ENCODE measurements around the gene FMN2. TPM values are rescaled to one million over a fixed set of nuclear protein-coding genes. Genes with fewer than 3 reads are reported as not detected.

The FMN2 gene
- total RNA-seq, 2 donors from 2014 or later, result 26.9 to 27.2 TPM

DNA sequence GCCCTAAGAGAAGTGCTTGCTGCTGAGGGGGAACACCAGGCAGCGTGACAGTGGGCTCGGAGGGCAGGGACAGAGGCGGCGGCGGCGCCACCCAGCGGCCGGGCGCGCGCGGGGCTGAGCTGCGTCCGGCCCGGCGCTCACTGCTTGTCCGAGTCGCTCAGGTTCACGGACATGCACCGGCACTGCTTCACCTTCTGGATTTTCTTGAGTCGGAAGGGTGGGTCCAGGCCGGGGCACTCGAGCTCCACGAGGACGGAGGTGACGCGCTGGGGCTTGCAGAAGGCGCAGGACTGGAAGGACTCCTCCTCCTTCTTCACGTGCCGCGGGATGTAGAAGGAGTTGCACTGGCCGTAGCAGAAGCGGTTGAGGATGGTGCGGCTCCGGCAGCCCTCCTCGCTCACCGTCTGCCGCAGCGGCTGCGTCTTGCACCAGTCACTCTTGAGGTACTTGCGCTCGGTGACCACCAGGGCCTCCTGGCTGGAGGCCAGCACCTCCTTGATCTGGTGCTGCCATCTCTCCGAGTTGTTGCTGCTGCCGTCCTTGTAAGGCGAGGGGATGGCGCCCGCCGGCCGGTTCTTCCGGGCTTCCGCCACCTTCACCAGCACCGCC is 401.3 kb downstream of the FMN2 start:
- TF ChIP-seq, protein P1, sequence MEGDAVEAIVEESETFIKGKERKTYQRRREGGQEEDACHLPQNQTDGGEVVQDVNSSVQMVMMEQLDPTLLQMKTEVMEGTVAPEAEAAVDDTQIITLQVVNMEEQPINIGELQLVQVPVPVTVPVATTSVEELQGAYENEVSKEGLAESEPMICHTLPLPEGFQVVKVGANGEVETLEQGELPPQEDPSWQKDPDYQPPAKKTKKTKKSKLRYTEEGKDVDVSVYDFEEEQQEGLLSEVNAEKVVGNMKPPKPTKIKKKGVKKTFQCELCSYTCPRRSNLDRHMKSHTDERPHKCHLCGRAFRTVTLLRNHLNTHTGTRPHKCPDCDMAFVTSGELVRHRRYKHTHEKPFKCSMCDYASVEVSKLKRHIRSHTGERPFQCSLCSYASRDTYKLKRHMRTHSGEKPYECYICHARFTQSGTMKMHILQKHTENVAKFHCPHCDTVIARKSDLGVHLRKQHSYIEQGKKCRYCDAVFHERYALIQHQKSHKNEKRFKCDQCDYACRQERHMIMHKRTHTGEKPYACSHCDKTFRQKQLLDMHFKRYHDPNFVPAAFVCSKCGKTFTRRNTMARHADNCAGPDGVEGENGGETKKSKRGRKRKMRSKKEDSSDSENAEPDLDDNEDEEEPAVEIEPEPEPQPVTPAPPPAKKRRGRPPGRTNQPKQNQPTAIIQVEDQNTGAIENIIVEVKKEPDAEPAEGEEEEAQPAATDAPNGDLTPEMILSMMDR (conservative IDR thresholded peaks at IDR 0.05), result peak; percentile 81
- Mint-ChIP-seq H3K27ac (peak overlapping the region; percentile 78), H3K27me3 (ENCODE audit: insufficient read depth) (no peaks in the 10 kb centered on the region), H3K36me3 (ENCODE audit: low read depth) (peaks cover 16% of the 10 kb centered on the region), H3K4me1 (peaks cover 9% of the 10 kb centered on the region), H3K9me3 (no peaks in the 10 kb centered on the region), H3K4me3 (peak overlapping the region; percentile 62)
- DNase-seq, result peak; percentile 93
- no peaks in the 10 kb centered on the region for H3K9me3 ChIP-seq (ENCODE audit: control insufficient read depth, low read length)
- WGBS, 2 experiments (ENCODE audit: insufficient coverage in 1 of 2, insufficient read length in 1 of 2), result 94 to 99% methylated on average over 18 to 52 of the region's 52 CpGs
- peaks cover 37% of the 10 kb centered on the region for H3K36me3 ChIP-seq (ENCODE audit: control insufficient read depth, insufficient read depth, low read length)
- H3K27me3 ChIP-seq (ENCODE audit: control insufficient read depth, insufficient read depth, low read length, poor library complexity, severe bottlenecking), result no peaks in the 10 kb centered on the region
- no peak overlapping the region for H3K4me3 ChIP-seq (ENCODE audit: low read length)
- no peak overlapping the region for H3K27ac ChIP-seq (ENCODE audit: low read depth, low read length)
- no peak overlapping the region for H3K9ac ChIP-seq (ENCODE audit: extremely low read depth, low read length, poor library complexity, severe bottlenecking)
- no peaks in the 10 kb centered on the region for H3K4me1 ChIP-seq (ENCODE audit: control insufficient read depth, insufficient read depth, low read length)

DNA sequence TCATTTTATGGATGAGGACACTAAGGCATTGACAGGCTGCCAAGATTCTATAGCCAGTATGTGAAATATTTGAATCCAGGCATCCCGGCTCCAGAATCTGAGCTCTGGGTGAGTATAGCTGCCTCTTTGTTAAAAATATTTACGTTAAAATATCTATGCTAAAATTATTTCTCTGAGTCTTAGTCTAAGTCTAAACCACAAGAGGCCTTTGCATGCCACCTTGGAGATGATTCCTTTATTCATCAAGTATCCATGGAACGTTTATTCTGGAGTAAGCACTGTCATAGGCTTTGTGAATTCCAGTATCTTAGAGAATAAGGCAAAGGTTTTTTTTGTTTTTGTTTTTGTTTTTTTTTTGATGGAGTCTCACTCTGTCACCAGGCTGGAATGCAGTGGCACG is 403.9 kb downstream of the FMN2 start:
- Mint-ChIP-seq H3K4me1 (peaks cover 18% of the 10 kb centered on the region), H3K36me3 (ENCODE audit: low read depth) (peaks cover 16% of the 10 kb centered on the region), H3K27ac (no peak overlapping the region), H3K9me3 (no peaks in the 10 kb centered on the region), H3K27me3 (ENCODE audit: insufficient read depth) (no peaks in the 10 kb centered on the region), H3K4me3 (no peak overlapping the region)
- 92 to 100% methylated on average over 1 to 4 of the region's 4 CpGs for WGBS, 2 experiments (ENCODE audit: insufficient coverage in 1 of 2, insufficient read length in 1 of 2)
- Histone ChIP-seq H3K9me3 (ENCODE audit: control insufficient read depth, low read length) (peaks cover 2% of the 10 kb centered on the region), H3K27ac (ENCODE audit: low read depth, low read length) (no peak overlapping the region), H3K36me3 (ENCODE audit: control insufficient read depth, insufficient read depth, low read length) (peaks cover 31% of the 10 kb centered on the region), H3K9ac (ENCODE audit: extremely low read depth, low read length, poor library complexity, severe bottlenecking) (no peak overlapping the region), H3K4me3 (ENCODE audit: low read length) (no peak overlapping the region), H3K4me1 (ENCODE audit: control insufficient read depth, insufficient read depth, low read length) (no peaks in the 10 kb centered on the region), H3K27me3 (ENCODE audit: control insufficient read depth, insufficient read depth, low read length, poor library complexity, severe bottlenecking) (no peaks in the 10 kb centered on the region)
- TF ChIP-seq, protein P1 (conservative IDR thresholded peaks at IDR 0.05), result no peak
- DNase-seq, result no peak

DNA sequence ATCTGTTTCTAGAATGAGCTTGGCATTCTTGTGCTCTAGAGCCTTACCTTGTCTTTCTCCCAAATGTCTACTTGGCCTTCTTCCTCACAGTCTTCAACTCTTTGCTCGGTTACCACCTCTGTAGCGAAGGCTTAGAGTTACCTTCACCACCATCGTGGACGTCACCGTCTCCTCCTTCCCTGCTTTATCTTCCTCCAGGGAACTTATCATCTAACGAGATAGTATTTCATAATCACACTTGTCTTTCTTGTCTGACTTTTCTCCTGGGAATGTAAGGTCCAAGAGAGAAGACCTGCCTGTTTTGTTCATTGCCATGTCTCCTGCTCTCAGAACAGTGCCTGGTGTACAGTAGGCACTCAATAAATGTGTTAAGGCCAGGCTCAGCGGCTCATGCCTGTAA is 404.7 kb downstream of the FMN2 start:
- no peak for DNase-seq
- Mint-ChIP-seq H3K4me3 (no peak overlapping the region), H3K27me3 (ENCODE audit: insufficient read depth) (no peaks in the 10 kb centered on the region), H3K4me1 (peaks cover 10% of the 10 kb centered on the region), H3K9me3 (no peaks in the 10 kb centered on the region), H3K27ac (peak overlapping the region; percentile 8), H3K36me3 (ENCODE audit: low read depth) (peaks cover 12% of the 10 kb centered on the region)
- H3K27me3 ChIP-seq (ENCODE audit: control insufficient read depth, insufficient read depth, low read length, poor library complexity, severe bottlenecking), result no peaks in the 10 kb centered on the region
- 95 to 98% methylated on average over 4 to 7 of the region's 7 CpGs for WGBS, 2 experiments (ENCODE audit: insufficient coverage in 1 of 2, insufficient read length in 1 of 2)
- H3K9me3 ChIP-seq (ENCODE audit: control insufficient read depth, low read length), result peaks cover 6% of the 10 kb centered on the region
- no peak overlapping the region for H3K9ac ChIP-seq (ENCODE audit: extremely low read depth, low read length, poor library complexity, severe bottlenecking)
- no peak overlapping the region for H3K27ac ChIP-seq (ENCODE audit: low read depth, low read length)
- no peak overlapping the region for H3K4me3 ChIP-seq (ENCODE audit: low read length)
- TF ChIP-seq, protein P1 (conservative IDR thresholded peaks at IDR 0.05), result no peak
- no peaks in the 10 kb centered on the region for H3K4me1 ChIP-seq (ENCODE audit: control insufficient read depth, insufficient read depth, low read length)
- peaks cover 32% of the 10 kb centered on the region for H3K36me3 ChIP-seq (ENCODE audit: control insufficient read depth, insufficient read depth, low read length)

All from endodermal cell (in vitro differentiated cells).